BE2C (cell line): ENCODE data around the gene CHGA.
A peak's percentile ranks its signal among the peaks of the same experiment; 100 is the strongest.

Source experiments
- DNase-seq: peaks from one replicate; pipeline ENCODE4 v3.0.0-alpha.2; 2020
- H3K27me3 ChIP-seq: fragments of 250-450 bp; sonication (Bioruptor Pico); 2 replicates; pipeline ENCODE4 v1.5.1; 2020; ENCODE audit warnings: mild to moderate bottlenecking
- H3K36me3 ChIP-seq: fragments of 250-450 bp; sonication (Bioruptor Pico); 2 replicates; pipeline ENCODE4 v1.5.1; 2020; ENCODE audit warnings: mild to moderate bottlenecking
- H3K4me1 ChIP-seq: fragments of 250-450 bp; sonication (Bioruptor Pico); 2 replicates; pipeline ENCODE4 v1.5.1; 2020
- H3K4me3 ChIP-seq: 2 replicates; pipeline ENCODE4 v1.5.1; 2011; ENCODE audit warnings: low read depth, low read length
- H3K9me3 ChIP-seq: fragments of 250-450 bp; sonication (Bioruptor Pico); 2 replicates; pipeline ENCODE4 v1.5.1; 2020
- TF ChIP-seq, protein P1 (sequence below): IDR thresholded peaks from 2 replicates; pipeline ENCODE4 v1.5.1; 2012; ENCODE audit warnings: mild to moderate bottlenecking, low read depth, low read length

CHGA gene

DNA sequence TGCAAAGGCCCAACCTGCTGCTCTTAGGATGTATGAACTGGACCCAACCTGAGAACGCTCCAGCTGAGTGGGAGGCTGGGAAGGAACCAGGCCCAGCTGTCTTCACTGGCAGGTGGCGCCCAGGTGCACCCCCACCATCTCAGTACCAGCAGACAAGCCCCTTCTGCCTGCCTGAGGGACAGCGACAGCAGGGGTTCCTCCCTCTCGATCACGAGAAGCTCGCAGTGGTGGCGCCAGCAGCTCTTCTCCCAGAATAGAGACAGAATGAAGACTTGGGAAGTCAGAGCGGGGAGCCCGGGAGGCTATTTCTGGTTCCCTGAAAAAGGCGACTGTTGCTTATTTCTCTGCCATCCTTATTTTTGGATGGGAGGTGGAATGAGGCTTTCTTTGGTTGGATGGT, 46.5 kb downstream of the CHGA start:
- H3K4me1 ChIP-seq: peaks cover 24% of the 10 kb centered on the region
- TF ChIP-seq, protein P1, sequence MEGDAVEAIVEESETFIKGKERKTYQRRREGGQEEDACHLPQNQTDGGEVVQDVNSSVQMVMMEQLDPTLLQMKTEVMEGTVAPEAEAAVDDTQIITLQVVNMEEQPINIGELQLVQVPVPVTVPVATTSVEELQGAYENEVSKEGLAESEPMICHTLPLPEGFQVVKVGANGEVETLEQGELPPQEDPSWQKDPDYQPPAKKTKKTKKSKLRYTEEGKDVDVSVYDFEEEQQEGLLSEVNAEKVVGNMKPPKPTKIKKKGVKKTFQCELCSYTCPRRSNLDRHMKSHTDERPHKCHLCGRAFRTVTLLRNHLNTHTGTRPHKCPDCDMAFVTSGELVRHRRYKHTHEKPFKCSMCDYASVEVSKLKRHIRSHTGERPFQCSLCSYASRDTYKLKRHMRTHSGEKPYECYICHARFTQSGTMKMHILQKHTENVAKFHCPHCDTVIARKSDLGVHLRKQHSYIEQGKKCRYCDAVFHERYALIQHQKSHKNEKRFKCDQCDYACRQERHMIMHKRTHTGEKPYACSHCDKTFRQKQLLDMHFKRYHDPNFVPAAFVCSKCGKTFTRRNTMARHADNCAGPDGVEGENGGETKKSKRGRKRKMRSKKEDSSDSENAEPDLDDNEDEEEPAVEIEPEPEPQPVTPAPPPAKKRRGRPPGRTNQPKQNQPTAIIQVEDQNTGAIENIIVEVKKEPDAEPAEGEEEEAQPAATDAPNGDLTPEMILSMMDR: no peak
- no peak overlapping the region for H3K4me3 ChIP-seq
- no peaks in the 10 kb centered on the region for H3K36me3 ChIP-seq
- no peak for DNase-seq
- H3K9me3 ChIP-seq: no peaks in the 10 kb centered on the region
- H3K27me3 ChIP-seq: no peaks in the 10 kb centered on the region

DNA sequence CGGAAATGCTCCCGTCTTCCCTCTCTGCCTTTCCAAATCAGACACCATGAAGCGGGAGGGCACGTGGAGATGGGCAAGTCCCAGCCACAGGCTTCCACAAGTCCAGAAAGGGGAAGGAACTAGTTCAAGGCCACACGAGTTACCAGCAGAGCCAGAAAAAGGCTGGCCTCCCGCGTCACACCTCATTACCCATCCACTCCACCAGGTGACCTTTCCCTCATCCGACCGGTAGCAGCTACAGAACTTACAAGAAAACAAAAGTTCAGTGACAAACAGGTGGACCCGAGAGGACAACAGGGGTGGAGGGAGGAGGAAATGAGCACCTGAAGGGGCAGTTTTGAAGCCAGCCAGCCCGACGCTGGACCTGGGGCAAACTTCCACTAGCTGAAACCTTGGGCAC, 46.9 kb downstream of the CHGA start:
- TF ChIP-seq, protein P1: no peak
- H3K9me3 ChIP-seq: no peaks in the 10 kb centered on the region; the same call in 1 of the 2 replicates
- H3K4me3 ChIP-seq: no peak overlapping the region
- no peaks in the 10 kb centered on the region for H3K36me3 ChIP-seq
- no peaks in the 10 kb centered on the region for H3K27me3 ChIP-seq
- peaks cover 24% of the 10 kb centered on the region for H3K4me1 ChIP-seq
- no peak for DNase-seq

DNA sequence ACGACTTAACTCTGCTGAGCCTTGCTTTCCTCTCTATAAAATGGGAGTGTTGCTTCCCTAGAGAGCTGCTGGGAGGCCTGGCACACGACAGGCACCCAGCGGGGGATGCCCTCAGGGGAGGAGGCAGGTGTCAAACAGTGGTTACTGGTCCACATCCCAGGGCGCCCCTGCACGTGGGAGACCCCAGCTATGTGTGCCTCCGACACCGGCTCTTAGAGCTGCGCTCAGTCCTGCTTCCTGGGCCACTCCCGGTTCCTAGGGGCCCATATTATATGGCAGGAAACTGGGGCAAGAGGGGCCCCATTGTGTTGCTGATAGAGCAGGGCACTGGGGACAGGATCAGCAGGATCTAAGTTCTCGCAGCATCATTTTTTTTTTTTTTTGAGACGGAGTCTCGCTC, 47.3 kb downstream of the CHGA start:
- Histone ChIP-seq H3K36me3 (no peaks in the 10 kb centered on the region; the same call in 1 of the 2 replicates), H3K4me1 (peaks cover 22% of the 10 kb centered on the region), H3K4me3 (no peak overlapping the region), H3K27me3 (no peaks in the 10 kb centered on the region), H3K9me3 (no peaks in the 10 kb centered on the region; the same call in 1 of the 2 replicates)
- no peak for DNase-seq
- TF ChIP-seq, protein P1: no peak

DNA sequence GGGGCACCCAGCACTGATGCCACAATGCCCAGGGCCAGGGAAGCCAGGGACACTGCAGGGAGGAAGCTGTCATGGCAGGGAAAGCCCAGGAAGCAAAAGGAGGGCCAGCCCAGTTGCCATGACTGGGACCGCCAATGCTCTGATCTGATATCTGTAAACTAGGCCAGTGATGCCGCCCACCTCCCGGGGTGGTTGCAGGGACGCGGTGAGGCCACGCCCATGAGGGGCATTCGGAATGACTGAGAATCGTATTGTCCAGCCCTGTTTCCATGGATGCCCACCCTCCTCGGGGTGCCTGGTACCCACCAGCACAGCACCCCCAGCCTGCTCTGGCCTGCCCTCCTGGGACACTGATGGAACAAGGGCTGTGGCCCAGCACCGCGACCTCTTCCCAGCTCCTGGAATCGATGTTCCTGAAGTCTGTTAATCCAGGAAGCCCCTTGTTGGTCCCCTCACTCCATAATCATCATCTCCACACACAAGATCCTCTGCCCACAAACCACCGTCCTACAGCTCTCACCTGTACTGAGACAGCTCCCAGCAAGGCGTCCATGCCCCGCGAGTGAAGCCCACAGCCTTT, 48.7 kb downstream of the CHGA start:
- Histone ChIP-seq H3K4me3 (no peak overlapping the region), H3K4me1 (peaks cover 22% of the 10 kb centered on the region), H3K27me3 (no peaks in the 10 kb centered on the region), H3K36me3 (peaks cover 4% of the 10 kb centered on the region), H3K9me3 (no peaks in the 10 kb centered on the region; the same call in 1 of the 2 replicates)
- TF ChIP-seq, protein P1: no peak
- DNase-seq: no peak

DNA sequence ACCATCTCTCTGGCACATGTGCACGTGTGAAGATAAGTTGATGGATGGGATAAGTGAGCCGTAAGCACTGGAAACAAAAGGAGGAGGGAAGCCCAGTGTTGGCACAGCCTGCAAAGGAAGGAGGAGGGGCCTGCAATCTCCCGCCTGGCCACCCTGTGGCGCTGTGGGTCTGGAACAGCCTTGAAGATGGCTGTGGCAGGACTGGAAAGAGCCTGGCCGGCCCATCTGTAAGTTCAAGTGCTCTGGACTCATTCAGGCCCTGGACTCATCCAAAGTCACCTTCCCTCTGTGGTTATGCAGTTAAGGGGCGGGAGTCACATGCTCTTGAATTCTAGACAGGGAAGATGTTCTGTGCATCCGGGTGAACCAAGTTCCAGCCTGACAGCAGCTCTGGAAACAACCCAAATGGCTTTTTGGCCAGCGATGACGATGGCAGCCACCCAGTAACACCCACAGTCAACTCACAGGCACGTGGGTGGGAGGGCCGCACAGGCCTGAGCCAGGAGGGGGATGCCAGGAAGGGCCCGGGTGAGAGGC, 50.4 kb downstream of the CHGA start:
- TF ChIP-seq, protein P1: peak; percentile 98
- H3K36me3 ChIP-seq: peaks cover 4% of the 10 kb centered on the region
- no peaks in the 10 kb centered on the region; the same call in 1 of the 2 replicates for H3K9me3 ChIP-seq
- no peak overlapping the region for H3K4me3 ChIP-seq
- no peaks in the 10 kb centered on the region for H3K27me3 ChIP-seq
- DNase-seq: peak; percentile 90
- H3K4me1 ChIP-seq: peaks cover 22% of the 10 kb centered on the region

DNA sequence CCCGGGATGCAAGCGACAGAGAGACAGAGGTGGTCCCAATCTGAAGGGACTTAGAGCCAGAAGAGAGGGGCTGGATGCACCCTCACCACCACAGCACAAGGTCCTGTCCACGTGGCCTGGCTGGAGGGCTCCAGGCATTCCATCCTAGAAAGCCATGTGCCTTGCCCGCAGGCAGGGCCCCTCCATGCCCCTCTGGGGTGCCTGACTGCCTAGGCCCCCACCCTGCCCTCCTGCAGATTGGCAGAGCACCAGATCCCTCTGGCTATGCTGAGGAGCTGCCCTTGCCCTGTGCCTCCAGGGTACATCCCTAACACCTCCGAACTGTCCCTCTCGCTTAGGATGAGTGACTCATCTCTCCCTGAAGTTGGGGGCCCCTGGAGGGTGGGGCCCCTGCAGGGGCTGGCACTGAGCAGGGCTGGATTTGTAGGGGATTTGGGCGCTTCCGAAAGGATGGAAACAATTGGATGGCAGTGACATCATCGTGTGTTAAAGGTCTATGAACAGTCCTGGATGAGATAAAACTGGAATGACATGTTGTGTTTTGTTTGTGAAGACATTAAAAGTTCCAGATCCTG, 50.9 kb downstream of the CHGA start:
- no peak overlapping the region for H3K4me3 ChIP-seq

More for the DNA sequence above, 50.9 kb downstream of the CHGA start:
- Histone ChIP-seq H3K9me3 (peaks cover 4% of the 10 kb centered on the region; the same call in 1 of the 2 replicates), H3K4me1 (peaks cover 22% of the 10 kb centered on the region), H3K36me3 (peaks cover 10% of the 10 kb centered on the region), H3K27me3 (no peaks in the 10 kb centered on the region)
- TF ChIP-seq, protein P1: no peak
- peak; percentile 40 for DNase-seq
